NCI-H2227 (cell line): ENCODE data around the gene TLL1.

Source experiments
- DNase-seq: peaks from one replicate; lab custom pipeline; 2025; ENCODE audit not compliant: unreplicated experiment; lab: John Stamatoyannopoulos, UW

Gene TLL1

GRCh38 chr4:166043801-166044200 is 170.8 kb downstream of the TLL1 start:
- no peak for DNase-seq

DNA sequence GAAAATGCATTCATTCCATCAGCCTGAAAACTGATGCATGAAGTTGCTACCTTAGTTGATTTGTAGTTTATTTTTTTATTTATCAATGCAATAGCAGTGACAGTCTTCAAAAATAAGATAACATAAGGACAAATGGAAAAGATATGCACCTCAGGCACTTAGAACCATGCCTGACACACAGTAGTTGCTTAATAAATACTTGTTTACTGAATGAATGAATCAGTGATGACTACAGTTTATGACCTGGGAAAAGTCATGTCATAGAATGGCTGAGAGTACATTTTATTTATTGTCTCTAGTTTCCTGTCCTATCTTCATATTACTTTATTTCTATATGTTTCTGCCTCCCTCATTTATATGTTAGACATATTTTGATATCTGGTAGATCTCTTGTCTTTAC is 171.8 kb downstream of the TLL1 start:
- DNase-seq: no peak

DNA sequence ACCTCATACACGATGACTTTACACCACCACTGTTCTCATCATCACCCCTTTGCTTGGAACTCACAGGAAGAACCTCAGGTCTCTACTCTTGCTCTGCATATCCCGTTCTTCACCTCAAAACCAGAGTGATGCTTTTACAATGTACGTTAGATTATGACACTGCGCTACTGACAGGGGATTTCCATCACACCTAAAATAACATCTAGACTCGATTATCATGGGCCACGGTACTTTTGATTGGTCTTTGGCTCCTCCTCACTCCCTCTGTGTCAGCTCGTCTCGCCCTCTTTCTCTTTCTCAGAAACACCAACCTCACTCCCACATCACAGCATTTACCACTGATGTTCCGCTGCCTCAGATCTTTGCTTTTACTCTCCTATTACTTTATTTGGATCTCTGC is 172.4 kb downstream of the TLL1 start:
- no peak for DNase-seq

DNA sequence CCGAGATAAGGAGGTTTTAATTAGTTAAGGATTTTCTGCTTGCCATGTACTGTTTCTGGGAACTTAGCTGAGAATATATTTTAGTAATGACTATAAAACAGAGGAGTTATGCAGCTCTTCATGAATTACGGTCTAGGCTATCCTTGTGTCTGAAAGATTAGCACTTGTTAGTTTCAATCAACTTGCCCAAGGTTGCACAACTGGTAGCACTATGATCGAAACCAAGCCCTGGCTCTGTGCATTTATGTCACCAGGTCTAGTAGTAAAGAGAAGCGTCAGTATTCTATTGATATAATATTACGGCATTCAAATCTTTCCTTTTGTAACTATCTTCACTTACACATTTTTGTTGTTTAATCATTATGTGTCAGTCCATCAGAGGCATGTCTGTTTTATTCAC is 176.0 kb downstream of the TLL1 start:
- DNase-seq: no peak

GRCh38 chr4:166064721-166065120 is 191.7 kb downstream of the TLL1 start:
- DNase-seq: no peak

DNA sequence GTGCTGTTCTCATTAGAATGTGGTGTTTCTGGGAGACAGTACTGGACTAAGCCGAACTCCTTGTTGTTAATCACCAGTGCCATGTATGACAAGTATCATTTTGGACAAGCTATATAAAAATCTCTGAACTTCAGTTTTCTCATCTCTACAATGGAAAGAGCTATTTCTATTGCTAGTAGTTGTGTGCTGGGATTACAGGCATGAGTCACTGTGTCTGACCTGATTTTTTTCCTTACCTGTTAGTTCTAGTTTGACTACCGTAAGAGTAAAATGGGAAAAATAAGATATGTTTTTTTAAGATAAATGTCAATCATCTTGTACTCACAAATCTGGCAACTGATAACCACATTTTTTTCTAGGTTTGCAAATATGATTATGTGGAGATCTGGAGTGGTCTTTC is 192.3 kb downstream of the TLL1 start:
- DNase-seq: no peak

- no peak for DNase-seq
These were observed 193.9 kb downstream of the TLL1 start for GRCh38 chr4:166066936-166067335.

GRCh38 chr4:166067915-166068314 is 194.9 kb downstream of the TLL1 start:
- DNase-seq: no peak

DNA sequence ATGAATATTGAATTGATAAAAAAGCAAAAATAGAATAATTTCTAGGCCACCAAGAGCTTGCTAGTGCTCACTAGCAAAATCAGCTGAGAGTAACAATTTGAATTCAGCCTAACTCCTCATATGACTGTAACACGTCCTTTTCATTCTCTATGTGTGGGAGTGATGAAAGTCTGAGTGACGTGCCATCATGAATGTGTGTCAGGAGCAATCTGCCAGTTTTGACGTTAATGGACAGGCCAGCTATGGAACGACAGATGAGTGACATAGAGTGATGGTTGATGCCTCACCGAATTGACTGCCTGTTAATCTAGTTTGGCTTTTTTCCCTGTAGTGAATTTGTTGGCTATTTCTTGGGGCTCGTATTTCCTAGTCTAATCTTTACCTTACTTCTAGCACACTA is 200.7 kb downstream of the TLL1 start:
- no peak for DNase-seq

GRCh38 chr4:166075599-166075998 is 202.6 kb downstream of the TLL1 start:
- no peak for DNase-seq

- no peak for DNase-seq
These were observed 204.7 kb downstream of the TLL1 start for GRCh38 chr4:166077782-166078181.

DNA sequence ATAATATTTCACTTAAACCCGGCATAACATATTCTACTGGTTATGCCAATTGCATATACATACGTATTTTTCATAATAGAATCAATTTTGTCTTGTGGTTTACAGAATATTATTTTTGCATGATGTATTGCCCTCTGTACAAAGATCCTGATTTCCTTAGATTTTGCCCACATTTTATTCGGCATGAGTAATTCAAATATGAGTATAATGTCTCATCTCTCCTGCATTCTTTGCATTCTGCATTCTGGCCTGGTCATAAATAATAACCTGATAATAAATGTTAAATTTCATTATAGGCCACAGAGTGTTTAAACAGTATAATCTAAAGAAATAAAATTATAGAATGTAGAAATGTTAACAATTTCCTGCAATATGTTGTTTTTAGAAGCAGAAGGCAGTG is 205.3 kb downstream of the TLL1 start:
- no peak for DNase-seq

DNA sequence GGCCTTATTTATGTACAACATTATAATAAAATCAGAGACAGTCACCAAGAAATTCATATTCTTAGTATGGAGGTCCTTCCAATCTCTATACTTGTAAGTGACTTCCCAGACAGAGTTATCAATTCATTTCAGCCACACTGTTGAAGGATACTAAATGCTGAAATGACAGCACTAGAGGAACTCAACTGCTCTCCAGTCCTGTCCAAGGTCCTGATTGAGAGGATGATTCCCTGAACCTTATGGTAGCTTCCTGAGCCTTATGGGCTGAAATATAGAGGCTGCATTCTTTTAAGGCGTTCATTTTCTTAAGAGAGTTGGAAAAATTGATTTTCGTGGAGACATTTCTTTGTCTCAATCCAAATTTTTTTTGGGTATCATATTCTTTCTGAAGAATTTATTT is 205.9 kb downstream of the TLL1 start:
- no peak for DNase-seq

- DNase-seq: no peak
These were observed 214.5 kb downstream of the TLL1 start for GRCh38 chr4:166087569-166087968.

DNA sequence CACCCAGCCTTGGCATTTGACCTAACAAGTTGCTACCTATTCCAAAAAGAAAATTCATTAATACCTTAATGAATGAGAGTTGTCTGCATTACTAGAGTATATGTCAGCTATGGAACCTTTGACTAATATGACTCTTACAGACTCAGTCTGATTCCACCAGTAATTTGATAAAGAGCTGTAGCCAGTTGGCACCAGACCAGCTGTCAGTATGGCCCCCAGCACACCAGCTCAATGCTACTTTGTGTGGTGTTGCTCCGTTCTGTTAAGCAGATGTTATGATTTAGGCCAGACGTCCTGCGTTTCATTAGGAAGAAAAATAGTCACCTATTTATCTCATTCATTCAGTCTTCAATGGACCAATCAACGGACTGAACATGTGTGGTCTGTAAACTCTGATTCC is 215.5 kb downstream of the TLL1 start:
- DNase-seq: no peak

DNA sequence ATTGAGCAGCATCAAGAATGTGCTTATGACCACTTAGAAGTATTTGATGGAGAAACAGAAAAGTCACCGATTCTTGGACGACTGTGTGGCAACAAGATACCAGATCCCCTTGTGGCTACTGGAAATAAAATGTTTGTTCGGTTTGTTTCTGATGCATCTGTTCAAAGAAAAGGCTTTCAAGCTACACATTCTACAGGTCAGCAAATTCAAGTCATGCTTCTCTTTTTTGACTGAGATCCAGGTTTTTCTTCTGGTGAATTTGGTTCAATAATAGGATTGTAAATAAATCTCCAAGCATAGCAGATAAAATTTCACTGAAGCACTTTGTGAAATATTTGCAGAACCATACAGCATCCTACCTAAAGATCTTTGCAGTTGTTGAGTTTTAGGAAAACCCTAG is 218.1 kb downstream of the TLL1 start:
- no peak for DNase-seq

DNA sequence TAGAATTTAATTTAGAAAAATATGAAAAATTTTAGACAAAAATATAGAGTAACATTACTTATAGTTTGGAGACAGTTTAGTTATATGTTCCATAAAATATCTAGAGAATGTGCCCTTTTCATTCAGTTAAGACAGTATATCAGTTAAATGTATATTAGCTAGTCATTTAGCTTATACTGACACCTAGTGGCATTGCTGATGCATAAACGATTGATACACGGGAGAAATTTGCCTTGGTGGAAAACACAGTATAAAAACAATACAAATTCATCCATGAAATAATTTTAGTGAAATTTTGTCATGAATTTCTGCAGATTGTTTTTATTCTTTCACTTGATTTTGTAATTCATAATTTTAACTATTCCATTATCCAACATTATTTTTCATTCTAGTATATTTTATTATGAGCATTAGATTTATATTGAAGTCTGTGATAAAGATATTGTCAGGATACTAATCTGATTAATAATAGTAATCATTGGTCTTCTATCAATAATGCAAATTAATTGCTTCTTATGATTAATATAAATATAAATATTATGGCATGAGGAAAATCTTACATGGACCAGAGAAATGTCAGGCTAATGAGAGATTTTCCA is 219.0 kb downstream of the TLL1 start:
- peak; percentile 0 for DNase-seq

GRCh38 chr4:166092797-166093290 is 219.8 kb downstream of the TLL1 start:
- DNase-seq: no peak

DNA sequence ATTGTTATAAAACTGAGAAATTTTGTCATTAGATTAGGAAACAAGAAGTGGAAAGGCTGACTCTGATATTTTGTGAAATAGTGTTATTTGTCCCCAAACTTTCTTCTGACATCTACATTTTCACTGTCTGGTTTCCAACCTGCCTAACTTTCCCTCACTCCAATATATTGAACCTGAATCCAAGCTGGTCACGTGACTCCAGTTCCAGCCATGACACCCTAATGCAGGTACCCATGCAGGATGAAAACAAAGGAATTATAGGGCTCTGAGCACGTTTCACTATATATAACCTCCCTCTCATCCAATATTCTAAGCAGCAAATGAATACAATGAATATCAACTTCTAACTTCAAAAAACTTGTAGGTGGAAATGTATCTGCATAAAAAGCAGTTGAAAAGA is 231.6 kb downstream of the TLL1 start:
- no peak for DNase-seq

GRCh38 chr4:166121897-166122296 is 248.9 kb downstream of the TLL1 start:
- no peak for DNase-seq

DNA sequence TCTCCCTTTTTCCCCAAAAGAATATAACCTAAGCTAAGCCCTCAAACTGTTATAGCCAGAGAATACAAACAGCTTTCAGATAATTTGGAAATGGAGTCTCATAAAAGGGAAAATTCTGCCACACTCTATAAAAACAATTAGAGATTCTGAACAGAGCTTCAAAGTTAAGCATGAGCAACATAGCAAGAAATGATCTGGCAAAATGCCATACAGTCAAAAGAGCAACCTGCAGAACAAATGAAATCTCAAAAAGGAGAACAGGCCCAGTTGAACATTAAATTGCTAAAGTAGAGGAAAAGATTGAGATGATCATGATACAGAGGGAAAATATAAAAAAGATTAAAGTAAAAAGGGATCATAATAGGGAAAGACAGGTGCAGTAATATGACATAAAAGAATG is 250.5 kb downstream of the TLL1 start:
- DNase-seq: no peak

DNA sequence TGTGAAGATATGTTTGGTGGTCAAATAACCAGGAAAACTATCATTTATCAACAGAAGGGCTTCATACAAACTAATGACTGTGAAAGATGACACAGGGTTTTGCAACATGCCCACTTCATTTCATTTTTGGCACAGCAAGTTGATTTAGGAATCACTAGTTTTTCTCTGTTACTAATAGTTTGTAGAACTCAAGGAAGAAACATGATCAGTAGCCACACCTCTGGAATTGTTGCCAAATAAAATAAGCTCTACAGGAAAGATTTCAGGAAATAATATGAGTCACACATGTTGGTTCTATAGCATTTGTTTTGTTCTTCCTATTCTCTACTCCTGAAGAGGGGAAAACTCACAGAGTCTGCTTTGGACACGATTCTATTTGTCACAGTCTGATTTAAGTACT is 255.4 kb downstream of the TLL1 start:
- DNase-seq: no peak

DNA sequence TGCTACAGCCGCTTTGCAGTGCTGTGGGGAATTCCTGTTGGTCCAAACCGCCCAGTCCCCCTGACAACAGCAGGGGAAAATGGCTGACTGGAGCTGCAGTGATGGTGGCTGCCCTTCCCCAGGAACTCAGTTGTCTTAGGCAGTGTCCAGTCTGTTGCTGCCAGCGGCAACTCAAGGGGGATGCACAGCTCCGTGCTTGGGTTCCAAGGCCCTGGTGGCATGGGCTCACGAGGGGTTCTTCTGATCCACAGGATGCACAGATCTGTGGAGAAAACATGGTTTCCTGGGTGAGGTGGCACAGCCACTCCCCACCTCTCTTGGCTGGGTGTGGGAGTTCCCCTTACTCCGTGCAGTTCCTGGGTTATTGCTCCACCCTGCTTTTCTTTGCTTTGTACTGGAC is 261.2 kb downstream of the TLL1 start:
- no peak for DNase-seq

- DNase-seq: no peak
These were observed 267.9 kb downstream of the TLL1 start for GRCh38 chr4:166140951-166141350.
